Hematopoietic multipotent progenitor cell treated with erythropoietin and hydrocortisone succinate and interleukin-3 and kit ligand, for 6 days (in vitro differentiated cells): ENCODE data around the gene UHRF1.
A peak's percentile ranks its signal among the peaks of the same experiment; 100 is the strongest.
"Not testable (repeated sequence)": the region's sequence is repeated elsewhere in the genome, so short reads cannot be mapped to it uniquely, and the experiment has no call there.

Source experiments
- DNase-seq: peaks from one replicate; pipeline ENCODE4 v3.0.0-alpha.2; 2015

UHRF1 gene

GRCh38 chr19:4974880-4975469 is 65.7 kb downstream of the UHRF1 start:
- DNase-seq = peak; percentile 65

- not testable (repeated sequence) for DNase-seq
These were observed 66.3 kb downstream of the UHRF1 start for GRCh38 chr19:4975601-4976000.

- DNase-seq = peak; percentile 91
These were observed 67.3 kb downstream of the UHRF1 start for GRCh38 chr19:4976401-4977298.

- no peak for DNase-seq
These were observed 68.2 kb downstream of the UHRF1 start for GRCh38 chr19:4977299-4978174.

- DNase-seq = no peak
These were observed 70.0 kb downstream of the UHRF1 start for GRCh38 chr19:4979211-4979807.

GRCh38 chr19:4980067-4980466 is 70.8 kb downstream of the UHRF1 start:
- peak; percentile 73 for DNase-seq

GRCh38 chr19:4980838-4981680 is 71.8 kb downstream of the UHRF1 start:
- no peak for DNase-seq

GRCh38 chr19:4981681-4981958 is 72.3 kb downstream of the UHRF1 start:
- no peak for DNase-seq

GRCh38 chr19:4983346-4984105 is 74.2 kb downstream of the UHRF1 start:
- no peak for DNase-seq

- no peak for DNase-seq
These were observed 74.7 kb downstream of the UHRF1 start for GRCh38 chr19:4984106-4984380.

- DNase-seq = no peak
These were observed 75.2 kb downstream of the UHRF1 start for GRCh38 chr19:4984438-4984990.

GRCh38 chr19:4985551-4985991 is 76.3 kb downstream of the UHRF1 start:
- DNase-seq = no peak

GRCh38 chr19:4986056-4986455 is 76.8 kb downstream of the UHRF1 start:
- no peak for DNase-seq

GRCh38 chr19:4986471-4986891 is 77.2 kb downstream of the UHRF1 start:
- DNase-seq = no peak

GRCh38 chr19:4987256-4987655 is 78.0 kb downstream of the UHRF1 start:
- DNase-seq = peak; percentile 67

- no peak for DNase-seq
These were observed 78.5 kb downstream of the UHRF1 start for GRCh38 chr19:4987692-4988370.

- no peak for DNase-seq
These were observed 79.5 kb downstream of the UHRF1 start for GRCh38 chr19:4988770-4989251.

GRCh38 chr19:4990306-4990705 is 81.0 kb downstream of the UHRF1 start:
- no peak for DNase-seq

GRCh38 chr19:4991538-4991937 is 82.2 kb downstream of the UHRF1 start:
- DNase-seq = no peak

- DNase-seq = no peak
These were observed 82.8 kb downstream of the UHRF1 start for GRCh38 chr19:4991996-4992698.
